ENCODE measurements around the gene ZNF431.

DNA sequence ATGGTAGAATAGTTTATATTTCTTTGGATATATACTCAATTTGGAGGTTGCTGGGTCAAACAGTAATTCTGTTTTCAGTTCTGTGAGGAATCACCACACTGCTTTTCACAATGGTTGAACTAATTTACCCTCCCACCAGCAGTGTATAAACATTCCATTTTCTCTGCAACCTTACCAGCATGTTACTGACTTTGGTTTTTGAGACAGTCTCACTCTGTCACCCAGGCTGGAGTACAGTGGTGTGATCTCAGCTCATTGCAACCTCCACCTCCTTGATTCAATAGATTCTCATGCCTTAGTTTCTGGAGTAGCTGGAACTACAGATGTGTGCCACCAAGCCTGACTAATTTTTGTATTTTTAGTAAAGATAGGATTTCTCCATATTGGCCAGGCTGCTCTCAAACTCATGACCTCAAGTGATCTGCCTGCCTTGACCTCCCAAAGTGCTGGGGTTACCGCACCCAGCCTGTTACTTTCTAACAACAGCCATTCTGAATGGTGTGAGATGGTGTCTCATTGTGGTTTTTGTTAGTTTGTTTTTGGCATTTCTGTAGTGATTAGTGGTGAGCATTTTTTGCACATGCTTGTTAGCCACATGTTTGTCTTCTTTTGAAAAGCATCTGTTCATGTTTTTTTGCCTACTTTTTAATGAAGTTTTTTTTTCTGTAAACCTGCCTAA lies 47.4 kb upstream of the ZNF431 start:
- TF ChIP-seq, protein P1, sequence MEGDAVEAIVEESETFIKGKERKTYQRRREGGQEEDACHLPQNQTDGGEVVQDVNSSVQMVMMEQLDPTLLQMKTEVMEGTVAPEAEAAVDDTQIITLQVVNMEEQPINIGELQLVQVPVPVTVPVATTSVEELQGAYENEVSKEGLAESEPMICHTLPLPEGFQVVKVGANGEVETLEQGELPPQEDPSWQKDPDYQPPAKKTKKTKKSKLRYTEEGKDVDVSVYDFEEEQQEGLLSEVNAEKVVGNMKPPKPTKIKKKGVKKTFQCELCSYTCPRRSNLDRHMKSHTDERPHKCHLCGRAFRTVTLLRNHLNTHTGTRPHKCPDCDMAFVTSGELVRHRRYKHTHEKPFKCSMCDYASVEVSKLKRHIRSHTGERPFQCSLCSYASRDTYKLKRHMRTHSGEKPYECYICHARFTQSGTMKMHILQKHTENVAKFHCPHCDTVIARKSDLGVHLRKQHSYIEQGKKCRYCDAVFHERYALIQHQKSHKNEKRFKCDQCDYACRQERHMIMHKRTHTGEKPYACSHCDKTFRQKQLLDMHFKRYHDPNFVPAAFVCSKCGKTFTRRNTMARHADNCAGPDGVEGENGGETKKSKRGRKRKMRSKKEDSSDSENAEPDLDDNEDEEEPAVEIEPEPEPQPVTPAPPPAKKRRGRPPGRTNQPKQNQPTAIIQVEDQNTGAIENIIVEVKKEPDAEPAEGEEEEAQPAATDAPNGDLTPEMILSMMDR (IDR thresholded peaks at IDR 0.05), result no peak
- TF ChIP-seq POLR2A (IDR thresholded peaks at IDR 0.05), result no peak
